Upper lobe of right lung (tissue), 1 donor: ENCODE results near the gene PIGM. TPM values are rescaled to one million over a fixed set of nuclear protein-coding genes. Genes with fewer than 3 reads are reported as not detected.

Experiments used
- ATAC-seq: fragments of 200-7000 bp; cut with Tn5 transposase; one replicate; pipeline ENCODE4 v1.9.1; 2020; ENCODE audit warnings: mild to moderate bottlenecking, moderate library complexity
- DNase-seq: peaks from one replicate; pipeline ENCODE4 v3.0.0-alpha.2; 2020
- H3K27ac ChIP-seq: fragments of 200-600 bp; one replicate; pipeline ENCODE4 v1.8.0; 2022
- H3K27me3 ChIP-seq: fragments of 200-600 bp; one replicate; pipeline ENCODE4 v1.8.0; 2022; ENCODE audit warnings: mild to moderate bottlenecking
- H3K36me3 ChIP-seq: fragments of 200-600 bp; one replicate; pipeline ENCODE4 v1.8.0; 2022
- H3K4me1 ChIP-seq: fragments of 200-600 bp; one replicate; pipeline ENCODE4 v1.8.0; 2022
- H3K4me3 ChIP-seq: fragments of 200-600 bp; one replicate; pipeline ENCODE4 v1.8.0; 2022; ENCODE audit warnings: mild to moderate bottlenecking
- H3K9me3 ChIP-seq: fragments of 200-600 bp; one replicate; pipeline ENCODE4 v1.8.0; 2022
- intact Hi-C: fragments of 100-400 bp; cut with DNase I; formaldehyde crosslinking; loops from one replicate; pipeline ENCODE4 v1.11.0; 2022
- total RNA-seq: library from RNA; stranded (reverse); fragmentation: NEBNext Ultra II Directional; extraction: Animal tissue kit (Norgen Biotek cat#: 25700); gene quantifications from one replicate; pipeline ENCODE4 v1.2.1, GENCODE V29; 2021
- TF ChIP-seq, protein P1 (sequence below): fragments of 200-600 bp; IDR thresholded peaks from one replicate; pipeline ENCODE4 v1.8.0; 2022; ENCODE audit warnings: antibody characterized with exemption
- donor health status: DM: no; HTN: yes; CAD: no; lungs with severe emphysema.

Gene PIGM
- total RNA-seq, 1 donor from 2014 or later: 7.1 TPM

DNA sequence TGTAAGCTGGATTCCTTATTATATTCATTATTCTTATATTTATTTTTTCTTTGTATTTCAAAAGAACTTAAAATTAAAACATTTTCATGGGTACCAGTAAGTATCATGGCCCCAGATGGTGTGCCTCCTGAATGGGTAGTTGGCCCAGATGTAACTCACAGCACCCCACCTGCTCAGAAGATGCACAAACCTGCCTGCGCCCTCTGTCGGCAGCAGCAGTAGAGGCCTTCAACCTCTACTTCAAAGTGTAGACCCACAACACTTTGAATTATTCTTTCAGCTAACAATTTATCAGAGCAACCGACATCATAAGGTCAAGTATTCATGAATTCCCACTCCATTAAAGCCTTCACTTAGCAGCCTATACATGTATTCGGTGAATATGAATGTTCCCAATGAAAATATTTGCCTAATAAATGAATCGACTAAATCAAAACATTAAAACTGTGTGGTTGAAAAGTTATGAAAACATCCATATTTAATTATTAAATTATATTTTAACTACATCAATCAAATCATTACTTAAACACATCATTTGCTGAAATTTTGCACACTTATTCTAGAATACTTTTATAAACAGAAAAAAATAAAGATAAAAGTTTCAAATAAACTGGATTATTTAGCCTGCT is 25.4 kb downstream of the PIGM start:
- TF ChIP-seq, protein P1, sequence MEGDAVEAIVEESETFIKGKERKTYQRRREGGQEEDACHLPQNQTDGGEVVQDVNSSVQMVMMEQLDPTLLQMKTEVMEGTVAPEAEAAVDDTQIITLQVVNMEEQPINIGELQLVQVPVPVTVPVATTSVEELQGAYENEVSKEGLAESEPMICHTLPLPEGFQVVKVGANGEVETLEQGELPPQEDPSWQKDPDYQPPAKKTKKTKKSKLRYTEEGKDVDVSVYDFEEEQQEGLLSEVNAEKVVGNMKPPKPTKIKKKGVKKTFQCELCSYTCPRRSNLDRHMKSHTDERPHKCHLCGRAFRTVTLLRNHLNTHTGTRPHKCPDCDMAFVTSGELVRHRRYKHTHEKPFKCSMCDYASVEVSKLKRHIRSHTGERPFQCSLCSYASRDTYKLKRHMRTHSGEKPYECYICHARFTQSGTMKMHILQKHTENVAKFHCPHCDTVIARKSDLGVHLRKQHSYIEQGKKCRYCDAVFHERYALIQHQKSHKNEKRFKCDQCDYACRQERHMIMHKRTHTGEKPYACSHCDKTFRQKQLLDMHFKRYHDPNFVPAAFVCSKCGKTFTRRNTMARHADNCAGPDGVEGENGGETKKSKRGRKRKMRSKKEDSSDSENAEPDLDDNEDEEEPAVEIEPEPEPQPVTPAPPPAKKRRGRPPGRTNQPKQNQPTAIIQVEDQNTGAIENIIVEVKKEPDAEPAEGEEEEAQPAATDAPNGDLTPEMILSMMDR: peak; percentile 87
- peak; percentile 91 for ATAC-seq
- no peak overlapping the region for H3K4me3 ChIP-seq
- H3K27me3 ChIP-seq: no peaks in the 10 kb centered on the region
- H3K4me1 ChIP-seq: no peaks in the 10 kb centered on the region
- peak; percentile 89 for DNase-seq
- no peak overlapping the region for H3K27ac ChIP-seq
- intact Hi-C loops: loop anchor here (5.0 kb wide), 1 partner anchor 69 kb away; no protein-coding TSS in a partner anchor
- no peaks in the 10 kb centered on the region for H3K36me3 ChIP-seq
- no peaks in the 10 kb centered on the region for H3K9me3 ChIP-seq

DNA sequence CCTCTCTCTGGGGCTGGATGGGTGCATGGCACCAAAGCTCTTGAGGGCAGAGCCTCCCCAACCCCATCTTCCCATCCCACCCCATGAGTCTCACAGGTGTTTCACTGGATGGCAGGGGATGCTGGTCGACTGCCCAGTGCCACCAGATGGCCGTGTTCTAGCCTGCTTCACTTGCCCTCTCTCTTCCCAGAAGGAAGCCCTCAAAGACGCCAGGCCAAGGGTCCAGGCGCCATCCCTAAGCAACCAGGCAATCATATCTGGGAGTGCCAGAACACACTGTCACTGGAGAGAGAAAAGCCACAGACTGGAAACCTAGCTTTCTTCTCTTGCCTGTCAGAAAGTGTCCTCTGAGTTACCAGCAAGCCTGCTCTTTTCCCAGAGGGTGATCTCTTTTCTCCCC is 26.7 kb downstream of the PIGM start:
- no peaks in the 10 kb centered on the region for H3K9me3 ChIP-seq
- peaks cover 6% of the 10 kb centered on the region for H3K27me3 ChIP-seq
- no peak overlapping the region for H3K27ac ChIP-seq
- no peak overlapping the region for H3K4me3 ChIP-seq
- TF ChIP-seq, protein P1: no peak
- no peaks in the 10 kb centered on the region for H3K4me1 ChIP-seq
- H3K36me3 ChIP-seq: no peaks in the 10 kb centered on the region
- intact Hi-C loops: loop anchor here (5.0 kb wide), 1 partner anchor 68 kb away; no protein-coding TSS in a partner anchor
- no peak for DNase-seq
- ATAC-seq: no peak

DNA sequence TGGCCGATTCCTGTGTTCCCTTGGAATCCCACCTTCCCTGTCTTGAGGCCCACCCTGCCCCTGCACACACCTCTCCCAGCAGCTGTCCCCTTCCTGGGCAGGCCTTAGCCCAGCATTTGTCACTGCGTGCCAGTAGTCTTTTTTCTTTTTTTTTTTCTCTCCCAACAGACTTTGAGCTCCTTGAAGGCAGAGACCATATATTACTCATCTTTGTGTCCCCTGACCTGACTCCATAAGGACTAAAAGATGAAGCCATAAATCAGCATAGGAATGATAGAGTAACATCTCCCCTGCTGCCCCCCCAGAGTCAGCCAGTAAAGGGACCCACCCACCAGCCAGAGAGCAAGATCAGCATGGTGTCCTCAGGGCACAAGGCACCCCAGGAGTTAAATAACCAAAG is 27.4 kb downstream of the PIGM start:
- no peak for DNase-seq
- H3K4me3 ChIP-seq: no peak overlapping the region
- H3K9me3 ChIP-seq: no peaks in the 10 kb centered on the region
- H3K4me1 ChIP-seq: no peaks in the 10 kb centered on the region
- H3K27ac ChIP-seq: no peak overlapping the region
- ATAC-seq: no peak
- intact Hi-C loops: no loop called here
- TF ChIP-seq, protein P1: no peak
- H3K27me3 ChIP-seq: peaks cover 6% of the 10 kb centered on the region
- H3K36me3 ChIP-seq: no peaks in the 10 kb centered on the region

DNA sequence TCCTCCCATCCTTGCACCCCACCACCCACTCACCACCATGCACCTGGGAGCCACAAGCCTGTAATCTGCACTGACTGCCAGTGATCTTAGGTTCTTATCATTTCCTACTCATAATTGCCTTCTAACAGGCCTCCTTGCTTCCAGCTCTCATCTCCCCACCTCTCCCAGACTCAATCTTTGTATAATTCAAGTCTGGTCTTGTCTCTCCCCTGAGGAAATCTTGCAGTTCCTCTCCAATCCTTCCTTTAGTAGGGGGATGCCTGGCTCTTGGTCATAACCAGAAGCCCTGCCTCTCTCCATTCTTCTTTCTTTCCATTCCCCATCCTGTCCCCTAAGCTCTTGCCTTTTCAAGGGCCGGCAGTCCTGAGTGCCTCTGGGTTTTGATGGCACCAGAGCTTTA is 27.8 kb downstream of the PIGM start:
- Histone ChIP-seq H3K27me3 (peaks cover 6% of the 10 kb centered on the region), H3K4me1 (no peaks in the 10 kb centered on the region), H3K9me3 (no peaks in the 10 kb centered on the region), H3K4me3 (no peak overlapping the region), H3K36me3 (no peaks in the 10 kb centered on the region), H3K27ac (no peak overlapping the region)
- DNase-seq (no peak), ATAC-seq (no peak)
- intact Hi-C loops: no loop called here
- TF ChIP-seq, protein P1: no peak

DNA sequence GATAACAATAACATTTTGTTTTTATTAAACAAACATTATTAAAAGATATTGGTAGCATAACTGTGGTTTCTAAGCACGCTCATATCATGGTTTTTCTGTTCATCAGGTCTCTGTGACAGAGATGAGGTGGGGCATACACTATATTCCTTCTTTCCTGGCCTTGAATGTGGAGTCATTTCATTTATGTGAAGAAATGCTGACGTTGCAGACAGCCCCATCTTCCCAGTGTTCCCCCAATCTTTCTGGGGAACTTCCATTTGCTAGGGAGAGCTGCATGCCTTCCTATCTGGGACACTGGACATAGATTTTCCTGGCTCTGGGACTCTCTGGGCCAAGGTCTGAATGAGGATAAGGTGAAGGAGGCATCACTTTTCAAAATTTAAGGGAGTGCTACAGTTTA is 30.4 kb downstream of the PIGM start:
- Histone ChIP-seq H3K9me3 (no peaks in the 10 kb centered on the region), H3K4me3 (no peak overlapping the region), H3K27me3 (peaks cover 6% of the 10 kb centered on the region), H3K27ac (no peak overlapping the region), H3K4me1 (no peaks in the 10 kb centered on the region), H3K36me3 (no peaks in the 10 kb centered on the region)
- no peak for DNase-seq
- intact Hi-C loops: no loop called here
- no peak for ATAC-seq
- TF ChIP-seq, protein P1: no peak

DNA sequence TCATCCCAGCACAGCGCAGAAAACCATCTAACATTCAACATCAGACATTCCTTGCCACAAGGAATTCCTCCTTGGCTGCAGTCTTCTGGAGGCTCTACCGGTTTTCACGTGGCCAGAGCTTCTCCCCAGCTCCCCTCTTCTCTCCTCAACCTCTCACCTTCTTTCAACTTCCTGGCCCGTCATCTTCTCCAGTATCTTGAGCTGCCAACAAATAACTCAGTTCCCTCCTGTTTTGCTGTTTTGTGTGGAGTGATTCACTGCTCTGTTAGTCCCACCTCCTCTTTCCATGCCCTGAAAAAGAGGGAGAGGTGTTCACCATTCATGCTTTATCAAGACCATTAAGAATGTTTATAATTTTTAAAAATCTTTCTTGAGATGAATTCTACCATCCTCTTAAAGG is 32.6 kb downstream of the PIGM start:
- Histone ChIP-seq H3K4me1 (no peaks in the 10 kb centered on the region), H3K27ac (no peak overlapping the region), H3K36me3 (no peaks in the 10 kb centered on the region), H3K4me3 (no peak overlapping the region), H3K27me3 (peaks cover 6% of the 10 kb centered on the region), H3K9me3 (no peaks in the 10 kb centered on the region)
- no peak for DNase-seq
- TF ChIP-seq, protein P1: no peak
- ATAC-seq: no peak
- intact Hi-C loops: no loop called here
